Femur (tissue), 1 donor: Measurements from ENCODE around the gene CGB1.
A peak's percentile ranks its signal among the peaks of the same experiment; 100 is the strongest.
"Not testable (repeated sequence)": the region's sequence is repeated elsewhere in the genome, so short reads cannot be mapped to it uniquely, and the experiment has no call there.

Experiments used
- DNase-seq: peaks from one replicate; pipeline ENCODE4 v3.0.0-alpha.2; 2017

CGB1 gene

GRCh38 chr19:49057636-49058234 lies 21.0 kb upstream of the CGB1 start, which contains the start of gene CGB7:
Gene CGB7, minus strand, starts transcription at chr19:49057749. Its CDS starts 2,374 bp downstream, at chr19:49055375.
- DNase-seq = peak; percentile 63

GRCh38 chr19:49056902-49057596 lies 20.4 kb upstream of the CGB1 start:
- not testable (repeated sequence) for DNase-seq

GRCh38 chr19:49056101-49056901 lies 19.6 kb upstream of the CGB1 start:
- peak; percentile 51 for DNase-seq

GRCh38 chr19:49050376-49051033 lies 13.8 kb upstream of the CGB1 start:
- not testable (repeated sequence) for DNase-seq

GRCh38 chr19:49049834-49050233 lies 13.1 kb upstream of the CGB1 start:
- DNase-seq = not testable (repeated sequence)

- not testable (repeated sequence) for DNase-seq
Observed at GRCh38 chr19:49049011-49049410, 12.3 kb upstream of the CGB1 start, which contains the start of gene CGB8. Gene CGB8, minus strand, starts transcription at chr19:49049111. Its CDS starts 372 bp downstream, at chr19:49048739.

GRCh38 chr19:49043548-49043947 lies 6.9 kb upstream of the CGB1 start, which contains the start of gene CGB5:
Gene CGB5, plus strand, starts transcription at chr19:49043848. Its CDS starts 362 bp downstream, at chr19:49044210.
- DNase-seq = not testable (repeated sequence)

GRCh38 chr19:49042666-49043065 lies 6.0 kb upstream of the CGB1 start:
- not testable (repeated sequence) for DNase-seq

- no peak for DNase-seq
Observed at GRCh38 chr19:49042177-49042576, 5.5 kb upstream of the CGB1 start.

- DNase-seq = not testable (repeated sequence)
Observed at GRCh38 chr19:49039736-49040135, 3.0 kb upstream of the CGB1 start.

- DNase-seq = not testable (repeated sequence)
Observed at GRCh38 chr19:49038557-49039276, 2.0 kb upstream of the CGB1 start.

- DNase-seq = not testable (repeated sequence)
Observed at GRCh38 chr19:49038111-49038510, 1.4 kb upstream of the CGB1 start.

- not testable (repeated sequence) for DNase-seq
Observed at GRCh38 chr19:49031642-49032301, 4.9 kb downstream of the CGB1 start, which contains the start of gene CGB2. Gene CGB2, plus strand, starts transcription at chr19:49031890. Its CDS starts 206 bp downstream, at chr19:49032096.

- not testable (repeated sequence) for DNase-seq
Observed at GRCh38 chr19:49030323-49030722, 6.4 kb downstream of the CGB1 start.

GRCh38 chr19:49029749-49030148 lies 6.9 kb downstream of the CGB1 start:
- DNase-seq = not testable (repeated sequence)

GRCh38 chr19:49028686-49029085 lies 8.0 kb downstream of the CGB1 start:
- DNase-seq = not testable (repeated sequence)

- not testable (repeated sequence) for DNase-seq
Observed at GRCh38 chr19:49025599-49025998, 11.1 kb downstream of the CGB1 start.

GRCh38 chr19:49025088-49025487 lies 11.6 kb downstream of the CGB1 start:
- not testable (repeated sequence) for DNase-seq

- DNase-seq = not testable (repeated sequence)
Observed at GRCh38 chr19:49024233-49024632, 12.5 kb downstream of the CGB1 start, which contains the start of gene CGB3. Gene CGB3, minus strand, starts transcription at chr19:49024333. Its CDS starts 362 bp downstream, at chr19:49023971.

- DNase-seq = no peak
Observed at GRCh38 chr19:49022116-49022515, 14.6 kb downstream of the CGB1 start.
